Activated gamma-delta T cell treated with Interleukin-2 at 50 U/mL for 16 hours (primary cell): ENCODE measurements around the gene OAF.
A peak's percentile ranks its signal among the peaks of the same experiment; 100 is the strongest.

Experiments used
- DNase-seq: peaks from one replicate; pipeline ENCODE4 v3.0.0-alpha.2; 2020

Gene OAF

DNA sequence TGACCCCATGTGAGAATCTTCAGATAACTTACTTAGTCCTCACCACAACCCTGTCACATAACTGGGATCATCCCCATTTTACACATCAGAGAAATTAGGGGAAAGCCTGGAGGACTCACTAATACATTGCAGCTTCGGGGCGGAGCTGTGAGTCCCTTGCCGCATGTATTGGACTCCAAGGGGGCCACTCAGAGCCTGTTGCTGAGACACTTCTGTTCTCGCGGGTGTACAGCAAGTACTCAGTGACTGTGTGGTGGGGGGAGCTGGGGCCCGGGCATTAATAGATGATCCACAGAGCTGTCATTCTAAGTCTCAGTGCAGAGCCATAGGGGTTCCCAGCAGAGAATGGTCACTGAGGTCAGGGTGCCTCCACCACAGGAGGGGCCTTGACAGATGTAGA, 13.5 kb downstream of the OAF start:
- no peak for DNase-seq

DNA sequence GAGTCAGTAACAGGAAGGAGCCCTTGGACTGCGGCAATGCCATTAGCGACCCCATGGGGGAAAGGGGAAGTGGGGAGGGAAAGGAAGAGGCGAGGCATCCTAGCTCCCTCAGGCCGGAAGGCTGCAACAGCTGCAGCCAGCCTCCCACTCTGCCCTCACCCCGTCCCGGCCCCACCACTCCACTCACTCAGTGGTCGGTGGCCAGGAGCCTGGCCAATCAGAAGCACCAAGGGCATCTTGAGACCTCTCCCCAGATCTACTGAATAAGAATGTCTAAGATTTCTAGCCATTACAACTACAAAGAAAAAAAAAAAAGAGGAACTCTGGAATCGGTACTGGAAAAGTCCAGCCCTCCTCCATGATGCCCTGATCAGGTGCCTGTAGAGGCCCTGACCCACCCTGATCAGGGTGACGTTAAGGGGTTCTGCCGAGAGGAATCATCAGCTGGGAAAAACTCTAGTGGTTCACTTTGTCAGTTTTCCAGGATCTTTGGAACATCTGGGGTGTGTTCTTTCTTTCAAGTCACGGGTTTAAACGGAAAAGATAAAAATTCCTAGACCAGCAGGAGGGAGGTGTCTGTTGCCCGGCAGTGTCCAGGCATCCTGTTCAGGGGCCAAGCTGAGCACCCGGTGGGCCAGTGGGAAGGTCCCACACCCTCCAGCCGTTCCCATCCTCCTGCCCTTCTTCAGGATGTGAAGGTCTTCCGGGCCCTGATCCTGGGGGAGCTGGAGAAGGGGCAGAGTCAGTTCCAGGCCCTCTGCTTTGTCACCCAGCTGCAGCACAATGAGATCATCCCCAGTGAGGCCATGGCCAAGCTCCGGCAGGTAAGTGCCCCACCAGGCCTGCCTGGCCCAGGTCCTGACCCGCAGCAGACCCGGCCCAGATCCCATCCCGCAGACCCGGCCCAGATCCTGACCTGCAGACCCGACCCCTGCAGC, 14.4 kb downstream of the OAF start:
- DNase-seq, result no peak

DNA sequence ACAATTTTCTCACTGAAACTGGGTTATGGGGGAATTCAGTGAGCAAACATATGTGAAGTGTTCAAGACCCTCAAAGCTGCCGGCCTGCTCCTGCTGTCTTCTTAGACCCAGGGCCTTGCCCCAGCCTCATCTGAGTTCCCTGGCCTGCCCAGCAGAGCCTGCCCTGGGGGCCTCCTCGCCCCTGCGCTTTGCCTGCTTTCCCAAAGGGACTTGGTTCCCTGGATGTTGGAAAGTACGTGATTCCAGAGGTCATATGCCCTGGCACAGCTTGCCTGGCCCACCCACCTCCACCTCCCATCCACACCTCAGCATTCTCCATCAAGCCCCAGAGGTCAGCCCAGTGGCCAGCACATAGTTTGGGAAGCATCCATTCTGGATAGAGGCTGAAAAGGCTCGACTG, 15.4 kb downstream of the OAF start:
- DNase-seq, result no peak

DNA sequence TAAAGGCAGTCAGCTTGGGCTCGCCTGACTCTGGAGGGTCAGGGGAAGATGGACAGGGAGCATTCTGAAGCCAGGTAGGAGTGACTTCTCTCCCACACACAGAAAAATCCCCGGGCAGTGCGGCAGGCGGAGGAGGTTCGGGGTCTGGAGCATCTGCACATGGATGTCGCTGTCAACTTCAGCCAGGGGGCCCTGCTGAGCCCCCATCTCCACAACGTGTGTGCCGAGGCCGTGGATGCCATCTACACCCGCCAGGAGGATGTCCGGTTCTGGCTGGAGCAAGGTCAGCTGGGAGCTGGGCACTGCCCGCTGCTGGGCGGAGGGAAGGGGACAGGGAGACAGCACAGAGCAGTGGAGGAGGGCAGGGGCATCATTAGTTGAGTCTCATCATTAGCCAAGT, 15.9 kb downstream of the OAF start:
- DNase-seq, result no peak

DNA sequence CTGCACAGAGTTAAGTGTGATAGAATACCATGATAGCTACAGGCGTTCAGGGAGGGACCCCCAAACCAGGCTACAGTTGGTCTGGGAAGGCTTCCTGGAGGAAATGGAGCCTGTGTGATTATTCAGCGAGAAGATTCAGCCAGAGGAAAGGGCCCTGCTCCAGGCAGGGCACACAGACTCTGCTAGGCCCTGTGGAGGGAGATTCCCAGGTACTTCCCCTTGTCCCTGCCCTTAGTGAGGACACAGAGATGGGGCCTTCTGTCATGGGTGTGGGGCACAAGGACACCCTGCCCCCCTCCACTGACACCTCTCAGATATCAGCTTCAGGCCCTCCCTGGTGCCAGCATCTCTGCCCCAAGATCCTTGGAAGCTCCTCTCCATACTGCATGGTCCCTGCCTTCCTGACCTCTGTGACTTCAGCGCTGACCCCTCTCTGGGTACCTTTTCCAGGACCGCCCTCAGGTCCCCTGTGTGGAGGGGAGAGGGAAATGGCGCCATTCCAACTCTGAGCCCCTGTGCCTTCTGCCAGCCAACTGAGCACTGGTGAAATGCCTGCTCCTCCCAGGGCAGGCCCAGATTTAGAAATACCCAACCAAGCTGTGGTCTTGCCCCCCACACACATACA, 16.5 kb downstream of the OAF start:
- DNase-seq, result no peak

DNA sequence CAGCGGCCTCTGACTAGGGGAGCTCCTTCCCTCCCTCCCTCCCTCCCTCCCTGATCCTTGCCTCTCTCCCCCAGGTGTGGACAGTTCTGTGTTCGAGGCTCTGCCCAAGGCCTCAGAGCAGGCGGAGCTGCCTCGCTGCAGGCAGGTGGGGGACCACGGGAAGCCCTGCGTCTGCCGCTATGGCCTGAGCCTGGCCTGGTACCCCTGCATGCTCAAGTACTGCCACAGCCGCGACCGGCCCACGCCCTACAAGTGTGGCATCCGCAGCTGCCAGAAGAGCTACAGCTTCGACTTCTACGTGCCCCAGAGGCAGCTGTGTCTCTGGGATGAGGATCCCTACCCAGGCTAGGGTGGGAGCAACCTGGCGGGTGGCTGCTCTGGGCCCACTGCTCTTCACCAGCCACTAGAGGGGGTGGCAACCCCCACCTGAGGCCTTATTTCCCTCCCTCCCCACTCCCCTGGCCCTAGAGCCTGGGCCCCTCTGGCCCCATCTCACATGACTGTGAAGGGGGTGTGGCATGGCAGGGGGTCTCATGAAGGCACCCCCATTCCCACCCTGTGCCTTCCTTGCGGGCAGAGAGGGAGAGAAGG, 18.1 kb downstream of the OAF start:
- no peak for DNase-seq

DNA sequence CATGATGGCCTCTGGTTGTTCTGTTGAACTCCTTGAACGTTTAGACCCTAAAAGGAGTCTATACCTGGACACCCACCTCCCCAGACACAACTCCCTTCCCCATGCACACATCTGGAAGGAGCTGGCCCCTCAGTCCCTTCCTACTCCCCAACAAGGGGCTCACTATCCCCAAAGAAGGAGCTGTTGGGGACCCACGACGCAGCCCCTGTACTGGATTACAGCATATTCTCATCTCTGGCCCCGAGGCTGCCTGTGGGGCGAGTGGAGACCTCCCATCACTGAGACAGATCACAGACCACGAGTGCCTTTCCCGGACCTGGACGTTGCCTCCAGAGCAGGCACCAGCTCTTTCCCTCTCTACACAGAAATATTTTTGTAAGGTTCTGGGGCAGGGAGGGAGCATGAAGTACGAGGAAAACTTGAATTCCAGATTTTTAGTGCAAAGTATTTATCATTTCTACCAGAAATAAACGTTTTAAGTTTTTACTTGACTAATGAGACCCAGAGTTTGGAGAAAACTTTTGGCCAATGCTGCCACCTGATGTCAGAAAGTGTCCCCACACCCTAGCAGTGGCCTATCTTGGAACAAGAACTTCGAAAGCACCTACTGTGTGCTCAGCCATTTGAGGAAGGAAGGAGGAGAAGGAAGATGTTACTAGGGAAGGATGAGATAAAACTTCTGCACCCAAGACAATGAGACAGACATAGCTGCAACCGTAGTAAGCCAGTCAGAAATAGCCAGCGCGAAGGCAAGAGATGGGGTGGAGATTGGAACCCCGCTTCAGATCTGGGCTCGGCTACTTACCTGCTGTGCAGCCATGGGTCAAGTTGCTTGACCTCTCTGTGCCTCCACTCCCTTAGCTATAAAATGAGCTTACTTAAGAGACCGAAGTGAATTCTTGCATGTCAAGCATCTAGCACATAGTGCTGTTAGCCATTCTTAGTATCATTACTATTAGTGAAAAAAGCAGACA, 18.9 kb downstream of the OAF start:
- no peak for DNase-seq

DNA sequence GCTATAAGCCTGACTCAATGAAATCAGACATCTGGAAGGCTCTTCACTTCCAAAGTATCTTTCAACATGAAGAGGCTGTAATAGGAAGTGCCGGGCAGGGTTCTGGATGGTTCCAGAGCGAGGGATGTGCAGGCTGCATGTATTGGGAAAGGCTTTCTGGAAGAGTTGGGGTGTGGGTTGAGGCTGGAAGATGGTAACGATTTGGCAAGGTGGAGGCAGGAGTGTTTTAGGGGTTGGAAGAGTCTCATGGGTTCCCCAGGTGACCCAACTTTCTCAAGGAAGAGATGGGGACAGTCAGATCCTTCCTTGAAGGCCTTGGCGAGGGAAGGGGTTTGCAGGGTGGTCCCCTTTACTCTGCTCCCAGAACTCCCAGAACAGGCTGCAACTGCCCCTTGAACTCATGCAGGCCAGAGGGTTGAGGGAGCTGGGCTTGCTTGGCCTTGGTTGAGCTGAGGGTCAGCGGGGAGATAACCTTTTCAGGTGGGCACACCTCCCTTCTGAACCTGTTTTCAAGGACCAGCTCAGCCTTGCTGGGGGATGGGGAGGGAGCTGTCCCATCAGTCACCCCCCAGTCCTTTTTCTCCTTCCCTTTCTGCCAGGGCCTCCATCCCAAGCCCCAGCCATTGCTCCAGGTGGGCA, 19.7 kb downstream of the OAF start:
- DNase-seq, result no peak

DNA sequence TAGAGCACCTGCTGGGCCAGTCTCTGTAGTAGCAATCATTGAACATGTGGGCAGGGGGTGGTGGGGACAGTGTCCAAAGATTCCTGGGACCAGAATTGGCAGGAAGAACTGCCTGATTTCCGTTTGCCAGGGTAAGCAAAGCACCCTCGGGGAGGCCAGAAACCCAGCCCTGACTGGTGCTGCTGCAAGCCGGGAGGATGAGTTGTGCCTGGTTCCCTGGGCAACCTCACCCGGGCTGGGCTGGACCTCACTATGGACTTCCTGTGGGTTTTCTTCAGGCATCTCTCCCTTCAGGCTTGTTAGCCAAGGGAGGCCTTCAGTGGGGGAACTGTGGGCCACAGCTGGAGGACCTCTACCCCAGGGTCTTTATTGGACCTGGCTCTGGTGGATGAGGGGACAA, 21.1 kb downstream of the OAF start:
- DNase-seq, result no peak

DNA sequence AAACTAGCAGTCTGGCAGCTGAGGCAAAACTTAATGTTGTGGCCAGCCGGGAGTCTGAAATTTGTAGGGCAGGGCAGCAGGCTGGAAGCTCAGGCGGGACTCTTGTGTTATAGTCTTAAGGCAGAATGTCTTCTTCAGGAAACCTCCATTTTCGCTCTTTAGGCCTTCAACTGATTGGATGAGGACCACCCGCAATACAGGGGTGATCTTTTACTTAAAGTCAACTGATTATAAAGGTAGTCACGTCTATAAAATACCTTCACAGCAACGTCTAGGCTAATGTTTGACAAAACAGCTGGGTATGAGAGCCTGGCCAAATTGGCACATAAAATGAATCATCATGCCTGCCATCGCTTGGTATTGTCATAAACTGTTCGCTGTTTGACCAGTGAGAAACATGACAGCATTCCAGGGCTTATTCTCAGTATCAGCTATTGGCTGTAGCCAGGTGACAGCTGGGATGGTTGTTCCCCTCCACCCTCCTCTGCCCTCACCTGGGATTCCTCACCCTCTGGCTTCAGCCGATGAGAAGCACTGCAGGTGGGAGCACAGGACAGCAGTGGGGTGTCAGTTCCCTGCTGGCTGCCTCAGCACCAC, 22.5 kb downstream of the OAF start:
- DNase-seq, result no peak

DNA sequence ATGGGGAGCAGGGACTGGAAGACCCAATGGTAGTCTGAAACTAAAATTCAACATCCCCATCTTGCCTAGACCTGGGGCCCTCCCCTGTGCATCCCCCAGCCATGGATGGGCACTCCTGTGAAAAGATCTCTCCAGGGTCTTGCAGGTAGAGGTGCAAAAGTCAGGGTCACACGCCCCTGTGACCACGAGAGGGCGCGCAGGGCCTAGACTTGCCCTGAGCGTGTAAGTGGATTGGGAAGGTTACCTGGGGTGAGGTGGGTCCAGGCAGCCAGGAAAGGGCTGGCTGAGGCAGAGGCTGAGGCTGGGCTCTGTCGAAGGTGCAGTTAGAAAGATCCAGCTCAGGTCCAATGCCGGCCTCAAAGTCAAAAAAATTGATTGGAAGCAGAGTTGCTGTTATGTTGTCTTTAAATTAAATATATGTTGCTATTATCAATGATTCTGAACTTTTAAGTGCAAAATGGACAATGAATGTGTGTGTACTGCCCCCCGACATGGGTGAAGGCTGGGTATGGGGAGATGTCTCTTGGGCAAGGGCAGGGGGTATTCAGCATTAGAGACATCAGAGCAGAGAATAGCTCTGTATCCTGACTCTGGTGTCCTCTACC, 24.3 kb downstream of the OAF start:
- DNase-seq, result peak; percentile 39

DNA sequence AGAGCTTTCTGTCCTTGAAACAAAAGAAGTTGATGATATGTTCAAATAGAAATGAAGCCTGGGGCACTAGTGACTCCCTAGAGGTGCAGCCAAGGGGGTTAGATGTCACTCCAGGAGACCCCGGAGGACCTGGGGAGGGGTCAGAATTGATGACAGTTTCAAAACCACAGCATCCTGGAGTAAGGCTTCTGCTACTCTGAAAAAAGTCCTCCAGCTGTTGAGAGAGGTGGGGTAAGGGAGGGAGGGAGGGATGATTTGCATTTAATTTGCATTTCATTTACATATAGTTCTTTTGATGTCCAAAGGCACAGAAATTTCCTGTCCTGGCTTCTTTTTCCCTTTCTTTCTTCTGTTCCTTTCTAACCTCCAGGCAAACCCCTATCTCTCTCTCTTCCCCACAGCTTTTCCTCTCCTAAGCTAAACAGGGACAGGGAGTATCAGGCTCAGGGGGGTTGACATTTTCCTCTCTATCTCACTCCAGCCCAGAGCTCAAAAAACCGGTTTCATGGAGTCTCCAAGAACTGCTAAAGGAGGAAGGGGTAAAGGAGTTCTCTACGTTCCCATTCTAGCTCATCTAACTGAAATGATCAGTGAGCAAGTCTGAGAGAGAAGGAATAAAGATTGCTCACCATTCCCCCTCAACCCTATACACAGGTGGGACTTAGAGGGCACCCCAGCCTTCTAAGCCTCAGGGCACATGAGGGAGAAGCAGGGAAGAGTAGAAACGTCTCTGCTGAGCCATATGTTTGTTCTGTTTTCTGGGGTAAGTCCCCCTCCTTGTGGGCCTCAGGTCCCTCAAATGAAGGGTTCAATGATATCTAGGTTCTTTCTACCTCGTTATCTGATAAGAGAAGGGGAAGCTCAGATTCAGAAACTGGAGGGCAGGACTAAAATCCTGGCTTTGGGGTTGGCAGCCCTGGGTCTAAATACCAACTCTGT, 25.6 kb downstream of the OAF start:
- no peak for DNase-seq

DNA sequence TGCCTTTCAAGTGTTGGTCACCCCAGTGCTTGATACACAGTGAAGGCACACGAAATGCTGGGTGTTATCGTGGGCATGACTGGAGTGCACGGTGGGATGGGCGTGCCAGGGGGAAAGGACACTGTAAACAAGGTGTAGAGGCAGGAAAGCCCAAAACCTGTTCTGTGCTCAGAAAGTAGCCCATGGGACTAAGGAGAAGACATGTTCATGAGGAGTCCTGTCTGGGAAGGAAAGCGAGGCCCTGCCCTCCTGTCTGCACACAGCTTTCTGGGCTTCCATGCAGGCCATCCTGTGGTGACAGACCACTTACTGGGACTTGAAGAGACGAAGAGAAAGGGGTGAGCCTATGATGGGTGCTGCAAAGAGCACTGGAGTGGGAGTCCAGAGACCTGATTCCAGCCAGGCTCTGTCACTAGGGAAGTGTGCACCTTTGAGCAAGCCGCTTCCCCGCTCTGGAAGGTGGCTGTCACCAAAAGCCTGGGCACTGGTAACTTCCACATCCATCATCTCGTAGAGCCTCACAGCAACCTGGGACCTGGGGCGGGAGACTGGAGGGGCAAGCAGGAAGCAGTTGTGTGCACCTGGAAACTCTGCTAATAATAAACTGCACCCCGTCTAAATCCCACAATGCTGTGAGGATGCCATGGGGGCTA, 28.3 kb downstream of the OAF start:
- no peak for DNase-seq

DNA sequence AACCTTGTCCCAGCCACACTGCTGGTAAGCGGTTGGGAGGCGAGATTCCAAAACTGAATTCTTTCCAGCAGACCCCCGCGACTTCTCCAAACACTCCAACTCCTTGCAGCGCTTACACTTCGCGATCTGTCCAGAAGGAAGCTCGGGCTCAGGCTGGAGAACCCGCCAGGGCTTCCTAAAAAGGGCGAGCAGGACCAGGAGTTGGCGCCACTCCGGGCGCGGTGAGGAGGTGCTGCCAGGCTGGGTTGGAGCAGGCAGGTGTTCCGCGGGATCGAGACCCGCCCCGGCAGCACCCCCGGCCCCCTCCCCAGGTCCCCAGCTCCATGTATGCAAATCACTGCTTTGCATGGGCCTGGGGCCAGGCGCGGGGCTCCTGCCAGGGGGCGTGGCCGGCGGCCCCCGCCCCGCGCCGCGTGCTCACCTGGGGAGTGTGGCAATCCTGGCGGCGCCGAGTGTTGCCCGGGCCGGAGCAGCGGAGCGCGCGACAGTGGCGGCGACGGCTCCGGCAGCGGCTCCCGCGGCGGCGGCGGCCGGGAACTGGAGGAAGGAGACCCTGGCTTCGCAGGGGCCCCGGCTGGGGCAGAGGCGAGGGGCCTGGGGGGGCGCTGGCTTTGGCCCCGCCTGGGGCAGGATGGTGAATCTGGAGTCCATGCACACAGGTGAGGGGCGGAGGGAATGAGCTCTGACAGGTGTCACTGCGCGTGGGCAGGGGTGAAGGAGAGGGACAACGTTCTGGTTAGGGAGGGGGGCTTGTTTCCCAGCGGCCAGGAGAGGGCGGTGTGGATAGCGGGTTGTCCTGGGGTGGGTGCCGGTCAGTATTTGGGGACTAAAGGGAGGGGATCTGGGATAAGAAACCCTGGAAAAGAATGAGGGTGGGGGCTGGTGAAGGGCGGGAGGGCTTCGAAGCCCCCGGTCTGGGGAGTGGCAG, 29.1 kb downstream of the OAF start, which contains the start of gene POU2F3:
Gene POU2F3 (plus strand): TSS at position 428 of the 928 bp plus-strand sequence. CDS start 204 bp downstream, at position 632.
- no peak for DNase-seq

DNA sequence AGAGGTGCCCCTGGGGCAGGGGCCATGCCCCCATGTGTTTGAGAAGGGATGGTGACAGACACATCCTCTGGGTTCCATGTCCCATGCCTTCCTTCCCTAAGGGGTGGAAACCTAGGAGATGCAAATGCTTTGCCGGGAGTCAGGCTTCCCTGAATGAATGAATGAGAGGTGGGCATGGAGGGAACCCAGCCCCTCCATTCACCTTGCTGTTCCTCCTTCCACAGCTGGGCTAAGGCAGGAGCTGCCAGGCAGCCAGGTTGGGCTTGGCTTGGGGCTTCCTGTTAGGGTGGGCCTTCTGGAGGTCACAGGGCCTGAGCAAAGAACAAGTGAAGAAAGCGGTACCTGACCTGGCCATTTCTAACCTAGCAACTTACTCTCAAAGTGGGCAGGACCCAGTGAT, 30.0 kb downstream of the OAF start:
- no peak for DNase-seq

DNA sequence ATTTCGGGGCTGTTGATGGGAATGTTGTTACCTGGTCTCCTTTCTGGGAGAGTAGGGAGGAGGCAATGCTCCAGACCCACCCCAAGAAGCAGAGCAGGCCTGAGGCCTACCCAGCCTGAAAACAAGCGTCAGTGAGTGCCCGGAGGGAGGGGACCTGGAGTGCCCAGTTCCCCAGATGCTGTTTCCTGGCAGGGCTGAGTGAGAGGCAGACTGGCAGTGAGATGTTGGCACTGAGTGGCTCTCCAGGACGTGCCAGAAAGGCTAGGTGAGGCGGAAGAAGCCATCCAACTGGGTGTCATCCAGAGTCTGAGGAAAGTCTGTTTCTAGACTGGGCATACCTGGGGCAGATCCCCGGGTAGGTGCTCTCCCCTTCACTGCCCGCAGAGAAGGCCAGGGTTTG, 30.4 kb downstream of the OAF start:
- no peak for DNase-seq

DNA sequence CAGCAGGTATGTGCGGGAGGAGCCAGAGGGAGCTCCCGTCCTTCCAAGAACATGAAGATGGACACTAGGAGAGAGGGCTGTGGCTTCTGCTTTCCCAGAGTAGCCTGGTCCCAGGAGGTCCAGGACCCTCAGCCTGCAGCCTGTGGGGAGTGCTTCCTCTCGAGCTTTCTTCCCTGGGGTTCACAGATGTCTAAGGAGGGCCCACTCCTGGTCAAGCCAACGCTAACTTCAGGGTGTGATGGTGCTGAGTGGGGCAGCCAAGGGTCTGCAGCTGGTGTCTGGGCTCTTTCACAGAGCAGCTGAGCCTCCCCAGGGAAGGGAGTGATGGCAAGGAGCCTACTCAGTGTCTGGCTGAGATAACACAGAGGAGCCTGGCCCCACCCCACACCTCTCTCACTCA, 32.4 kb downstream of the OAF start:
- no peak for DNase-seq
